Measurements from ENCODE around the gene SLC5A10. TPM values are rescaled to one million over a fixed set of nuclear protein-coding genes. Genes with fewer than 3 reads are reported as not detected.

SLC5A10 gene
- total RNA-seq = not detected in 2 replicates

GRCh38 chr17:18951941-18952842 lies at the start of gene SLC5A10:
Gene SLC5A10, plus strand, starts transcription at chr17:18952165. Its CDS starts 41 bp downstream, at chr17:18952206.

GRCh38 chr17:19004421-19005136 lies 52.6 kb downstream of the SLC5A10 start, which contains the start of gene FAM83G:
Gene FAM83G, minus strand, starts transcription at chr17:19004764. Its CDS starts 723 bp downstream, at chr17:19004041.

GRCh38 chr17:19046782-19047375 lies 94.9 kb downstream of the SLC5A10 start, which contains the start of gene GRAP:
Gene GRAP, minus strand, starts transcription at chr17:19046957. Its CDS starts 31 bp downstream, at chr17:19046926.

Other genes starting within 250 kb of the SLC5A10 start
- gene FBXW10, start 208.1 kb upstream of the SLC5A10 start, total RNA-seq = 0.07 TPM in 1 of 2 replicates, not detected in the other
- 26.6 and 30.5 TPM in 2 replicates for gene TVP23B, start 171.0 kb upstream of the SLC5A10 start, total RNA-seq
- 27.0 and 31.3 TPM in 2 replicates for gene PRPSAP2, start 94.0 kb upstream of the SLC5A10 start, total RNA-seq
- gene FAM83G, start 52.6 kb downstream of the SLC5A10 start, total RNA-seq = 24.0 and 25.9 TPM in 2 replicates
- gene GRAP, start 94.8 kb downstream of the SLC5A10 start, total RNA-seq = 47.5 and 52.1 TPM in 2 replicates
- 13.8 and 14.4 TPM in 2 replicates for gene GRAPL, start 175.4 kb downstream of the SLC5A10 start, total RNA-seq